GM18867 (cell line): Measurements from ENCODE around the gene PTRH2.
"Not testable (repeated sequence)": the region's sequence is repeated elsewhere in the genome, so short reads cannot be mapped to it uniquely, and the experiment has no call there.

Experiments
- ATAC-seq: cut with Tn5 transposase; IDR thresholded peaks from one replicate; pipeline ENCODE4 v1.9.1; 2021; ENCODE audit warnings: mild to moderate bottlenecking, moderate library complexity; ENCODE audit not compliant: unreplicated experiment

The PTRH2 gene

DNA sequence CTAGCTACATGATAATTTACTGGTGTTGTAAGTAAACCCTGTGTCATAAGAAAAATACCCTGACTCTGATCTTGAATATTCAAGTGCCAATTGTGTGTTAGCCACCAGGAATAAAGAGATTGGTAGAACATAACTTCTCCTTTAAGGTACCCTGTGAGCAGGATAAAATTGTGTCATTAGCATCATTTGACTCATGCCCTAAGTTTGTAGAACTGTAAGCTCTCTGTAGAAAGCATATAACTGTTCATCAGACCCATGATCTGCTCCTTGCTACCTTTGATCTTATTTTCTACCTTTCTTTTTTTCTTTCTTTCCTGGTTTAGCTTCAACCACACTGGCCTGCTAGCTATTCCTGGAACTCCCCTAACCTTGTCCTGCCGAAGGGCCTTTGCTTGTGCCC is 35.8 kb downstream of the PTRH2 start:
- no peak for ATAC-seq

DNA sequence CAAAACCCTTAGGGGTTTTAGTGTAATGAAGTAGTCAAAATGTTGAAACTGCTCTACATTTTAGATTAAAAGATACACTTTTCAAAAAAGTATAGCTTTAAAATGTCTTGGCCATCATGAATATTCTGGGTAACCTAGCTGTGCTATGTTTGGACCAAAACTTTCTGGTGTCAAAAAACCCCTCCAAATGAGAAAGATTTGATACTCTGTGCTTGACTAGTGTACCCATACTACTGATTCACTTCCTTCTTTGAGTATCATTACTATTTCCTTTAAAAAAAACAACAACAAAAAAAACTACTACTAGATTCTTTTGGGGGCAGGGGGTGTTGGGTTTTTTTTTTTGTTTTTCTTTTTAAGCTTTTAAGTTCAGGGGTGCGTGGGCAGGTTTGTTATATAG is 37.3 kb downstream of the PTRH2 start:
- ATAC-seq: no peak

DNA sequence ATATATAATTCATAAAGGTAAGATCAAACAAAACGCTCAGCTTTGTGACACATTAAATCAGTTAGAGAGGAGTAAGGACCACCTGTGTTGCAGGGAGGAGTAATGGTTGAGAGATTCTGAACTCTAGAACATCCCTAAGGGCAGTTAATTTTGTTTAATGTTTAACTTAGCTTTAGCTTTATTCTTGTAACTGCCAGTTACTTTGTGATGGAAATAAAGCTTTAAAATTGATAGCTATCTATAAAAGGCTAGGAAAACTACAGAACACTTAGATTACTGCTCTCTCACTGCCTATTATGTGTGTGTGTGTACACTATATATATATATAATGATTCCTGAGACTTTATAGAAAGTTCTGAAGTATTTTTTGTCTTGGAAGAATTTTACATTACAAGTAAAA is 37.8 kb downstream of the PTRH2 start:
- no peak for ATAC-seq

DNA sequence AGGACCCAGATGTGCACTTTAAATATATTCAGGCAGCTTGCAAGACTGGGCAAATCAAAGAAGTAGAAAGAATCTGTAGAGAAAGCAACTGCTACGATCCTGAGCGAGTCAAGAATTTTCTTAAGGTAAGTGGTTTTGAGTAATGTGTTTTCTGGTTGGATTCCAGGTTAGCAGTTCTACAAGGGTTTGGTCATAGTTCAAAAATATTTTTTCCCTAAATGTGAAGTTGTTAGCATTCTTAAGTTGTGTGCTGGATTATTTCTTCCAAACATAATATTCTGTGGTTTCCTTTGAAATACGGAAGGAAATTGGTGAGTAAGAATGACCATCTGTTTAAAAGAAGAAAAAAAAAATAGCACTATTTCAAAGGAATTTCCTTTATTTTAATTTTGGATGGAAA is 38.4 kb downstream of the PTRH2 start:
- ATAC-seq: no peak

DNA sequence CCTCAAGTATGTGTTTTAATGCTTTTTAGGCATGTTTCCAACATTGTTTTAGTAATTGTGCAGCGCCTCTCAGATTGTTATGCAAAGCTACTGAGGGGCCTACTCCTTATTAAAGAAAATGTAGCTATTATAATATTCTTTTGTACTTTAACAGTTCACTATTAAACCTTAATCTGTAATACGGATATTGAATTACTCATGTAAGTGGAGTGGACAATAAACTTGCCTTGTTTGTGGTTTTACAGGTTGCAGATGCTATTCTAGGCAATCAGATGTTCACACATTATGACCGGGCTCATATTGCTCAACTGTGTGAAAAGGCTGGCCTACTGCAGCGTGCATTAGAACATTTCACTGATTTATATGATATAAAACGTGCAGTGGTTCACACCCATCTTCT is 41.0 kb downstream of the PTRH2 start:
- no peak for ATAC-seq

DNA sequence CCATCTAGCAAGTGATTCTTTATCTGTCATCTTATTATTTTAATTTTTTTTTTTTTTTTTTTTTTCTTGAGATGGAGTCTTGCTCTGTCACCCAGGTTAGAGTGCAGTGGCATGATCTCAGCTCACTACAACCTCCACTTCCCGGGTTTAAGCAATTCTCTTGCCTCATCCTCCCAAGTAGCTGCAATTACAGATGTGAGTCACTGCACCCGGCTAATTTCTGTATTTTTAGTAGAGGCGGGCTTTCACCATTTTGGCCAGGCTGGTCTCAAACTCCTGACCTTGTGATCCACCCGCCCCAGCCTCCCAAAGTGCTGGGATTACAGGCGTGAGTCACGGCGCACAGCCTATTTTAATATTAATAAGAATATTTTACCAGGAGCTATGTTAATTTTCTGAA is 50.6 kb downstream of the PTRH2 start:
- not testable (repeated sequence) for ATAC-seq

DNA sequence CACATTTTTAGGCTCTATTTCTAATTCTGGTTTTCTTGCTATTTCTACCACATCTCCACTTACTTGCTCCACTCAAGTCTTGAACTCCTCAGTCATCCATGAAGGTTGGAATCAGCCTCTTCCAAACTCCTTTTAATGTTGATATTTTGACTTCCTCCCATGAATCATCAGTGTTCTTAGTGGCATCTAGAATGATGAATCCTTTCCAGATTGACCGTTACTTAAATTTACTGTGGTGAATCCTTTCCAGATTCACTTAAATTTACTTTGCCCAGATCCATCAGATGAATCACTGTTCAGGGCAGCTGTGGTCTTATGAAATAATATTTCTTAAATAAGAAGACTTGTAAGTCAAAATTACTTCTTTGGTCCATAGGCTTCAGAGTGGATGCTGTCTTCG is 55.1 kb downstream of the PTRH2 start:
- ATAC-seq: no peak

DNA sequence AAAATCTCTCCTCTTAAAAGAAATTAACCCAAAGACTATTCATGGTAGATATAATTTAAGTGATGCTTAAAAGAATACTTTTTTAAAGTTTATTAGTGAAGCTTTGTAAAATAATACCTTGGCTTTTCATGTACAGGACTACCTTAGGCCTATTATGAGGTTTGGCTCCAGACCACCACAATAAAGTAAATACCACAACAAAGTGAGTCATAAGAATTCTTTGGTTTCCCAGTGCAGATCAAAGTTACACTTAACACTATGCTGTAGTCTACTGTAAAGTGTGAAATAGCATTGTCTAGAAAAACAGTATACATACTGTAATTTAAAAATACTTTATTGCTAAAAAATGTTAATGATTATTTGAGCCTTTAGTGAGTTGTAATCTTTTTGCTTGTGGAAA is 55.9 kb downstream of the PTRH2 start:
- ATAC-seq: no peak

DNA sequence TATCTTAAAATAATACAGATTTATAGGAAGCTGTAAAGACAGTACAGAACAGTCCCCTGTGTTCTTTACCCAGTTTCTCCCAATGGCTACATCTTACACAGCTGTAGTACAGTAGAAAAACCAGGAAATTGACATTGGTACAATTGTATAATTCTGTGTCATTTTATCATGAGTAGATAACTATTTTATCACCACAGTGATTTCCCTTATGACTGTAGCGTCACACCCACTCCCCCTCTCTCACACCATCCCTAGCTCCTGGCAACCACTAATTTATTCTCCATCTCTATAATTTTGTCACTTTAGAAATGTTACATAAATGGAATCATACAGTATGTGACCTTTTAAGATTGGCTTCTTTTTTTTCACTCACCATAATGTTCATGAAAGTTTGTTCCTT is 56.6 kb downstream of the PTRH2 start:
- ATAC-seq: no peak

DNA sequence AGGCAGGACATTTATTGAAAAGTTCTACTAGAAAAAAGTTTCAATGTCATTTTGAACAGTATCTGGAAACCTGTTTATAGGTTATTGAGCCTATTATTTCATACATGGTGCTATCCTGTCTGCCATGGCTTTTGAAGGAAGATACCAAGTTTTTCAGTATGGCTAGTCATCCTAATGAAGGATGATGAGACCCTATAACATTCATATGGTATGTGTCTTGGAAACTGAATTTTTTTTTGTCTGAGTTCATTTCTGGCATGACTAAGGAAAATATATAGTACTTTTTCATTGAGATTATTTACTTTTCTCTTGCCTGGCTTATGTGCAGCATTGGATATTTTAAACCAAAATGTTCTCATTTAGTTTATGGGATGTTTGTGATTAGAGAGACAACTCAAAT is 57.3 kb downstream of the PTRH2 start:
- ATAC-seq: no peak
